GM21447 (cell line): ENCODE results near the gene RAB4B.
"Not testable (repeated sequence)": the region's sequence is repeated elsewhere in the genome, so short reads cannot be mapped to it uniquely, and the experiment has no call there.

Experiments used
- ATAC-seq: cut with Tn5 transposase; IDR thresholded peaks from one replicate; pipeline ENCODE4 v1.9.1; 2021; ENCODE audit not compliant: unreplicated experiment

Gene RAB4B

GRCh38 chr19:40819479-40820234 is 41.6 kb downstream of the RAB4B start:
- not testable (repeated sequence) for ATAC-seq

- no peak for ATAC-seq
Observed at GRCh38 chr19:40822161-40822560, 44.1 kb downstream of the RAB4B start.

DNA sequence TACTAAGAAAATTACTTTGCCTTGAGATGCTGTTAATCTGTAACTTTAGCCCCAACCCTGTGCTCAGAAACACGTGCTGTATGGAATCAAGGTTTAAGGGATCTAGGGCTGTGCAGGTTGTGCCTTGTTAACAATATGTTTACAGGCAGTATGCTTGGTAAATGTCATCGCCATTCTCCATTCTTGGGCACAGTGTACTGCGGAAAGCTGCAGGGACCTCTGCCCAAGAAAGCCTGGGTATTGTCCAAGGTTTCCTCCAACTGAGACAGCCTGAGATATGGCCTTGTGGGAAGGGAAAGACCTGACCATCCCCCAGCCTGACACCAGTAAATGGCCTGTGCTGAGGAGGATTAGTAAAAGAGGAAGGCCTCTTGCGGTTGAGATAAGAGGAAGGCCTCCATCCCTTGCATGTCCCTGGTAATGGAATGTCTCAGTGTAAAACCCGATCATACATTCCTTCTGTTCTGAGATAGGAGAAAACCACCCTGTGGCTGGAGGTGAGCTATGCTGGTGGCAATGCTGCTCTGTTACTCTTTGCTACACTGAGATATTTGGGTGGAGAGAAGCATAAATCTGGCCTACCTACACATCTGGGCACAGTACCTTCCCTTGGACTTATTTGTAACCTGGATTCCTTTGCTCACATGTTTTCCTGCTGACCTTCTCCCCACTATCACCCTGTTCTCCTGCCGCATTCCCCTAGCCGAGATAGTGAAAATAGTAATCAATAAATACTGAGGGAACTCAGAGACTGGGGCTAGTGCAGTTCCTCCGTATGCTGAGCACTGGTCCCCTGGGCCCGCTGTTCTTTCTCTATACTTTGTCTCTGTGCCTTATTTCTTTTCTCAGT is 44.9 kb downstream of the RAB4B start:
- not testable (repeated sequence) for ATAC-seq

DNA sequence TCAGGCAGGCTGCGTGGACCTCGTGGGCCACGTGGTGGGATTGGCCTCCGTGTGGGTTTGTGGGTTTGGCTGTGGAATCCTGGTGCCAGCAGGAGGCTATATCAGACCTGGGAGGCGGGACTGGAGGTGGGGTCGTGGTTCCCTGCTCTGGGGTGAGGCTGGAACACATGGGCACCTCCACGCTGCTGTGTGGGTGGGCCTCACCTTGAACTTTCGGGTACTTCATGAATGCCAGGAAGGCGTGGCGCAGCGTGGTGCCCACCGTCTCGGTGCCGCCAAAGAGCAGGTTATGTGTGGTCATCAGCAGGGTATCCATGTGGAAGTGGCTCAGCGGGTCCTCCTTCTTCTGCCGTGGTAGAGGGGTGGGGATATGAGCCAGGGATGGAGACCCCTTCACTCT is 46.9 kb downstream of the RAB4B start:
- ATAC-seq: not testable (repeated sequence)

DNA sequence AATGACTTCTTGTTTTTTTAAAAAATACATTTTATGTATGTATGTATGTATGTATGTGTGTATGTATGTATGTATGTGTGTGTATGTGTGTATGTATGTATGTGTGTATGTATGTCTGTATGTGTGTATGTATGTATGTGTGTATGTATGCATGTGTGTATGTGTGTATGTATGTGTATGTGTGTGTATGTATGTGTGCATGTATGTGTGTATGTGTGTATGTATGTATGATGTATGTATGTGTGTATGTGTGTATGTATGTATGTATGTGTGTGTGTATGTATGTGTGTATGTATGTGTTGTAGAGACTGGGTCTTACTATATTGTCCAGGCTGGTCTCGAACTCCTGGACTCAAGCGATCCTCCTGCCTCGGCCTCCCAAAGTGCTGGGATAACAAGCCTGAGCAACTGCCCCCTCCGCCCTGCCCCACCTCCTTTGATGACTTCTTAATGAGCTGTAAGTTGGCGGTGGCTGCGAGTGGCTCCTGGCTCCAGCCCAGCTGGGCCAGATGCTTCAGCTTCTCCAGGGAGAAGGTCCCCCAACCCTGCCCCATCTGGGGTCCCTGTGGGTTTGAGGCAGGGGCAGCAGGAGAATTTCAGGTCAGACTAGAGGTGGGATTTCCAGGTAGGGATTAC is 47.5 kb downstream of the RAB4B start:
- not testable (repeated sequence) for ATAC-seq

DNA sequence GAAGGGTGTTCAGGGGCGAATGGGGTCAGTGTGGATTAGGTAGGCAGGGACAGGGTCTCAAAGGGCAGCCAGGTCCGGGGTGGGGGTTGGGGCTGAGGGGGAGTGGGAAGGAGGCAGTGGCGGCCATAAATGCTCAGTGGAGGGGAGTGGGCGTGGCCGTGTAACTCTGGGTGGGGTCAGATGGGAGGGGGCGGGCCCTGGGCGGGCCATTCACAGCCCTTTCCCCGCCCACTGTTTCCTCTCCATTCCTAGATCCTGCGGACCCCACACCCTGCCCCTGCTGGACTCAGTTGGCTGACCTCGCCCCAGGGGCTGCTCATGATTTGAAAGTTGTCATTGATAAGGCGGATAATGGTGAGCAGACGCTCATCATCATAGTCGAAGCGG is 48.3 kb downstream of the RAB4B start:
- ATAC-seq: not testable (repeated sequence)

- ATAC-seq: not testable (repeated sequence)
Observed at GRCh38 chr19:40826699-40827385, 48.8 kb downstream of the RAB4B start.

DNA sequence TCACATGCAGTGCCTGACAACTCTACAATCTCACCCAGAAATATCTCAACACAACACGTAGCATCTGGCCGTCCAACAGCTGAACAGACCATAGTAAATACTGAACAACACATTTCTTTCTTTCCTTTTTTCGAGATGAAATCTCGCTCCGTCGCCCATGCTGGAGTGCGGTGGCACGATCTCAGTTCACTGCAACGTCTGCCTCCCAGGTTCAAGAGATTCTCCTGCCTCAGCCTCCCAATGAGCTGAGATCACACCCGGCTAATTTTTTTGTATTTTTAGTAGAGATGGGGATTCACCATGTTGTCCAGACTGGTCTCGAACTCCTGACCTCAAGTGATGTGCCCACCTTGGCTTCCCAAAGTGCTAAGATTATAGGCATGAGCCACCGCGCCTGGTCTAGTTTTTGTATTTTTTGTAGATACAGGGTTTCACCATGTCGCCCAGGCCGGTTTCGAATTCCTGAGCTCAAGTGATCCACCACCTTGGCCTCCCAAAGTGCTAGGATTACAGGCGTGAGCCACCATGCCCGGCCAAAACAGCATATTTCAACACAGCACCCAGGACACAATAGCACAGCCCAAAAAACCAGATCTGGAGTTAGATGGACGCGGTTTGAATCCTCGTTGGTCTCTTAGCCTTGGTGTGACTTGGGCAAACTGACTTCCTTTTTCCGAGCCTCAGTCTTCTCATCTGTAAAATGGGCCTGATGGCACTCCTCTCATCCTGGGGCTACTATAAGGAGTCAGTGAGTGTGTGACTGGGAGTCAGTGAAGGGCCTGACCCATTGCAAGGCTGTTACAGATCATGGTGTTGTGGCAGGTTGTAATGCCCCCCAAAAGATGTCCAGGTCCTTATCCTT is 49.6 kb downstream of the RAB4B start:
- ATAC-seq: no peak

- no peak for ATAC-seq
Observed at GRCh38 chr19:40829205-40829604, 51.2 kb downstream of the RAB4B start.

GRCh38 chr19:40830741-40831140 is 52.7 kb downstream of the RAB4B start:
- ATAC-seq: not testable (repeated sequence)

- no peak for ATAC-seq
Observed at GRCh38 chr19:40831502-40832430, 53.7 kb downstream of the RAB4B start.

GRCh38 chr19:40832431-40832790 is 54.4 kb downstream of the RAB4B start:
- not testable (repeated sequence) for ATAC-seq

- not testable (repeated sequence) for ATAC-seq
Observed at GRCh38 chr19:40833728-40834533, 55.9 kb downstream of the RAB4B start.

- ATAC-seq: no peak
Observed at GRCh38 chr19:40836754-40837429, 58.8 kb downstream of the RAB4B start.

- ATAC-seq: not testable (repeated sequence)
Observed at GRCh38 chr19:40838477-40838876, 60.4 kb downstream of the RAB4B start.

DNA sequence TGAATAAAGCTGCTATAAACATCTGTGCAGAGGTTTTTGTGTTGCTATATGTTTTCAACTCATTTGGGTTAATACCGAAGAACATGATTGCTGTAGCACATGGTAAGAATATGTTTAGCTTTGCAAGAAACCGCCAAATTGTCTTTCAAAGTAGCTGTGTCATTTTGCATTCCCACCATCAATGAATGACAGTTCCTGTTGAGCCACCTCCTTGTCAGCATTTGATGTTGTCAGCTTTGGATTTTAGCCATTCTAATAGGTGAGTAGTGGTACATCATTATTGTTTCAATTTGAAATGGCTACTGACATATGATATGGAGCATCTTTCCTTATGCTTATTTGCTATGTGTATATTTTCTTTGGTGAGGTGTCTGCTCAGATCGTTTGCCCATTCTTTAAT is 64.0 kb downstream of the RAB4B start:
- ATAC-seq: not testable (repeated sequence)

DNA sequence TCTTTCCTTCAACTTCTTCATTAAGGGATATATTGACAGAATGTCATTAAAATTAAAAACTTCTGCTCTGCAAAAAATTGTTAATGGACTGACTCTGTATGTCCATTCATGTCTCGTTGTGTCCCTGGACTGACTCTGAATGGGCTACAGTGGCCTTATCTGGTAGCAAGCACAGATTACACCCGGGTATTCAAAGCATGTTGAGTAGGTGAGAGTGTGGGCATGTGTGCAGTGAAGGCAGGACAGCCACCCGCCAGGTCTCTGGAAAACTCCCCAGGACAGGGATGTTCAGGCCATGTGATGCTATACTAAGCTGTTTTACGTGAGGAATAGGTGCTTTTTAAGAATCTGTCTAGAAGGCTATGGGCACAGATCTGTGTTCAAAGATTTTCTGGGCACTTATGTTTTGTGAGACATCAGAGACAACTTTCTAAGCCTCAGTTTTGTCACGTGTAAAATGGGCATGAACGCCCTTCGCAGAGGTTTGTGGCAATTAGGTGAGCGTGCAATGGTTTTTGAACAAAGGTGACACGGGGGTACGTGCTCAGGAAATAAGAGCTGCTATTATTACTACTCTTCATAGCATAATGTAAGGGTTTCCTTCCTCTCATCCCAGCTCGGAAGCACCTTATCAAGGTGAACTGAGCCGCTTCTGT is 65.1 kb downstream of the RAB4B start:
- not testable (repeated sequence) for ATAC-seq
